NCI-H748 (cell line): ENCODE data around the gene ZFPL1.
A peak's percentile ranks its signal among the peaks of the same experiment; 100 is the strongest.

ENCODE experiments used
- DNase-seq: peaks from one replicate; lab custom pipeline; 2025; ENCODE audit not compliant: unreplicated experiment; lab: John Stamatoyannopoulos, UW

Gene ZFPL1

GRCh38 chr11:65126624-65127274, 42.7 kb downstream of the ZFPL1 start:
- DNase-seq, result no peak

DNA sequence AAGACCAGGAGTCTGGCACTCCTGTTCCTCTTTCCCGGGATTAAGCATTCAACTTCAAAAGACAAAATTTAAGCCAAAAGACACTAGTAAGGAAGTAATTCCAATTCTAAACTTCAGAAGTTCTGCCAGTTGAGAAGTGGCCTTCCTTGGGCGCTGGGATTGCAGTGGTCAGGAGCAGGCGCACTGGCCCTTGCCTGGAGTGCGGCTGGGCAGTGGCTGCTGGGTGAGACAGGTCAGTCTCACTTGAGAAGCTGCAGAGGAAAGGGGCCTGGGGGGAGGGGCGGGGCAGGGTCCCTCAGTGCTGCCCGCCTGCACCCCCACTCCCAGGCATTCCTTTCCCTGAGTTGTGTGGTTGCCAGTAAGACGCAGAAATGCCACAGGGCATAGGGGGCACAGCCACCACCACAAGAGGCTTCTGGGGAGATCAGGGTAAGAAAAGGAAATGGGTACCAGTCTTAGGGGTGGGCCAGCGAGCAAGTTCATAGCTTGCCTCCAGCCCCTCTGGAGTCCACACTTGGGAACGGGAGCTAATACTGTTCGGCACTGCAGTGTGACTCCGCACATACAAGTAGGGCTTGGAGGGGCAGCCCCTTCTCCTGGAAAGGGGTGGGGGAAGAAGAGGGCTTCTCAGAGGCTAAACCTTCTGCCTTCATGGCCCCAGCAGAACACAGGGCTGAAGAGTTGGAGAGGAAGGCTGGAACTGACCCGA, 43.6 kb downstream of the ZFPL1 start:
- no peak for DNase-seq

DNA sequence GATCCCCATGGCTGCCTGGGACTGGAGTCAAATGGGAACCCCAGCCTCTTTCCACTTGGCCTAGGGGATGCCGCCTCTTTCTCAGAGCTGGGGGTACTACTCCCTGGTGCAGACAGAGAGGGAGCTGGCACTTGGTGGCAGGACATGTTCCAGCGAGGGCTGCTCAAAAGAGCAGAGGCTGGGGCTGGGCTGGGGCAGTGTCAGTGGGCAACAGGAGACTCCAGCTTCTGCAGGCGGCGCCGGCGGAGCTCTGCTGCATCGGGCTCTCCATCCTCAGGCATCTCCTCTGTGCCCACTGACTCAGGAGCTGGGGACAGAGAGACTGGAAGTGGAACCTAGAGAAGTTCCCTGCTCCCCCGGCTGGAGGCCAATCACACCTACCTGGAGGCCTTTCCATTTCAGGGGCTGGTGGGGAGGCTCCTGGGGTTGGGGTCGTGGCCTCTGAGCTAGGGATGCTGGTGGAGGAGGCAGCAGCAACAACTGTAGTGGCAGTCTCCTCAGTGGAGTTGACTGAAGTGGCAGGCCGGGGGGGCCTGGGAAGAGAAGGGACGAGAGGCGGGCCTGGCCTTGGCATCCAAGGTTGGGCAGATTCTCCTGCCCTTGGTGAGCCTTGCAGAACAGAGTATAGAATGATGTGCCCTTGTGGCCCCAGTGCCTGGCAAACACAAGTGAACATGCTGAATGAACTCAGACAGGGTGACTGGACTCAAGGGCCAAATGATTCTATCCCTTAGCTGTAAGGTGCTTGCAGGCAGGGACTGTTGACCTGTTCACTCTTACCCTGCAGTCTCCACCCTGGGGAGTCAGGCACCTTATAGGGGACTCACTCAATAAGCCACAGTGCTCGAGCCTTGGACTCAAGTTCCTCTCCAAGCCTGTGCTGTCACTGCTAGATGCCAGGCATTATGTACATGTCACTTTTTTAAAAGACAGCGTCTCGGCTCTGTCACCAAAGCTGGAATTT, 44.4 kb downstream of the ZFPL1 start:
- no peak for DNase-seq

DNA sequence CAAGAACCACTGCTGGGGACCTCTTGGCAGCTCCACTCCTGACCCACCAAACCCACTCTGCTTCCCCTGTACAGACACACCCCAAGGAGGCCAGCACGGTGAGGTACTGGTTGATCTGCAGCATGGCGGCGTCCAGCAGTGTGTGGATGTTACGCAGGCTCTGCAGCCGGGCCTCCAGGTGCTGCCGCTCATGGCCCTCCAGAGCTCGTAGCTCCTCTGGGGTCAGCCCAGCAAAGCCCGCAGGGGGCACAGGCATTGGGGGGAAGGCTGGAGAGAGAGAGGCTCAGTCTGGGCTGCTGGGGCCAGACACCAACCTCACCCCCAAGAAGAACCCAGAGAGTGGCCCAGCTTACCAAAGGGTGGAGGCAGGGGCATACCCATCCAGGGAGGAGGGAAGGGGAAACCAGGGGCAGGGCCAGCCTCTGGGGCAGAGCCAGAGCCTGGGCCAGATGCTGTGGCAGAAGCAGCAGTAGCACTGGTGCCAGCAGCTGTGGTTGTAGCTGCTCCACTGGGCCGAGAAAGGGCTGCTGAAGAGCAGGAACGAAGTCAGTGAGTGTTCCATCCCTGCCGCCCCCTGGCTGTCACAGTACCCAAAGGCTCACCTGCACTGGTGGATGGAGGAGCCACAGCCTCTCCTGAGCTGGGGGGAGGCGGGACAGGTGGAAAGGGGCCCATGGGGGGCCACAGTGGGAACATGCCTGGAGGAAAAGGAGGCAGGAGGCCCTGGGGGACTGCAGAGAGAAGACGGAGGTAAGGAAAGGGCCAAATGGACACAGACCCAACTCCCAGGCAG, 45.8 kb downstream of the ZFPL1 start:
- no peak for DNase-seq

DNA sequence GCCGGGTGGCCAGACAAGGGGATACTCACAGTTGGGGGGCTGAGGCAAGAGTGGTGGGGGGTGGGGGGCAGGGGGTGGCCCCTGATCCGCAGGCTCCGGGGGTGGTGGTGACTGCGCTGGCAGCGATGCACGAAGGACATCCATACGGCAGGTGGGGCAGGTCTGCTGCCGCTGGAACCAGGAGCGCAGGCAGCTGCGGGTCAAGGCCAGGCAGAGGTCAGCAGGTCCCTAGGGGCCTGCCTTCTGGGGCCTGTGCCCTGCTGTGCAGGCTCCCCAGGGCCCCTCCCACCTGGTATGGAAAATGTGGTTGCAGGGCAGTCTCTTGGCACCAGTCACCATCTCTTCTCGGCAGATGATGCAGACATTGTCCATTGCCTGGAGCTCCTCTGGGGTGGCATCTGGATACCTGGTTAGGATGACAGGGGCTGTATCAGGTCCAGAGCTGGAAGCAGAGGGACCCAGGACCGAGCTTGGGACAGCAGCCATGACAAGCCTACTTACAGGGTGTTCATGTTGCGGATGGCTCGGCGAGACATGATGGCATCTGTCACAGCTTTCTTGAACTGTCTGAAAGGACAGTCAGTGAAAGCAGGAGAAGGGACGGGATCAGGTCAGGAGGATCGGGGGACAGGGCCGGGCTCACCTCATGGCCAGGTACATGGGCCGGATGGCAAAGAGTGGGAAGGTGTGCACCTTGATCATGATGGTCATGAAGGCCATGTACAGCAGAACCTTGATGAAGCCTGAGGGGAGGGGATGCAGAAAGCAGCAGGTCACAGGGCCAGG, 46.8 kb downstream of the ZFPL1 start:
- DNase-seq, result no peak

GRCh38 chr11:65131417-65131776, 47.4 kb downstream of the ZFPL1 start:
- DNase-seq, result no peak

GRCh38 chr11:65131895-65132237, 47.8 kb downstream of the ZFPL1 start:
- DNase-seq, result no peak

- no peak for DNase-seq
Measured at GRCh38 chr11:65132238-65132987, 48.4 kb downstream of the ZFPL1 start.

- peak; percentile 38 for DNase-seq
Measured at GRCh38 chr11:65132988-65133700, 49.1 kb downstream of the ZFPL1 start.

GRCh38 chr11:65133724-65134123, 49.7 kb downstream of the ZFPL1 start:
- DNase-seq, result no peak

GRCh38 chr11:65134240-65134951, 50.4 kb downstream of the ZFPL1 start, which contains the start of gene SYVN1:
SYVN1 (minus strand) TSS chr11:65134519; CDS start chr11:65133601, 918 bp downstream.
- peak; percentile 91 for DNase-seq

- peak; percentile 97 for DNase-seq
Measured at GRCh38 chr11:65134952-65135632, 51.1 kb downstream of the ZFPL1 start.

- no peak for DNase-seq
Measured at GRCh38 chr11:65135633-65136145, 51.7 kb downstream of the ZFPL1 start.

GRCh38 chr11:65136515-65137096, 52.6 kb downstream of the ZFPL1 start:
- no peak for DNase-seq
